GM21737 (cell line): Measurements from ENCODE around the gene PRIM1.
A peak's percentile ranks its signal among the peaks of the same experiment; 100 is the strongest.
"Not testable (repeated sequence)": the region's sequence is repeated elsewhere in the genome, so short reads cannot be mapped to it uniquely, and the experiment has no call there.

Source experiments
- ATAC-seq: cut with Tn5 transposase; IDR thresholded peaks from one replicate; pipeline ENCODE4 v1.9.1; 2021; ENCODE audit warnings: mild to moderate bottlenecking, moderate library complexity; ENCODE audit not compliant: unreplicated experiment

The PRIM1 gene

GRCh38 chr12:56718636-56719035 lies 33.5 kb downstream of the PRIM1 start:
- no peak for ATAC-seq

GRCh38 chr12:56718149-56718548 lies 34.0 kb downstream of the PRIM1 start:
- ATAC-seq, result no peak

- ATAC-seq, result no peak
Measured at GRCh38 chr12:56716933-56717880, 34.9 kb downstream of the PRIM1 start.

GRCh38 chr12:56716458-56716857 lies 35.7 kb downstream of the PRIM1 start:
- no peak for ATAC-seq

- no peak for ATAC-seq
Measured at GRCh38 chr12:56715798-56716197, 36.3 kb downstream of the PRIM1 start.

GRCh38 chr12:56714431-56714929 lies 37.6 kb downstream of the PRIM1 start:
- no peak for ATAC-seq

GRCh38 chr12:56713345-56713744 lies 38.8 kb downstream of the PRIM1 start:
- ATAC-seq, result no peak

GRCh38 chr12:56709759-56710376 lies 42.3 kb downstream of the PRIM1 start:
- no peak for ATAC-seq

- ATAC-seq, result not testable (repeated sequence)
Measured at GRCh38 chr12:56704522-56704921, 47.6 kb downstream of the PRIM1 start.

GRCh38 chr12:56699020-56699661 lies 53.0 kb downstream of the PRIM1 start:
- no peak for ATAC-seq

- ATAC-seq, result no peak
Measured at GRCh38 chr12:56695327-56696101, 56.6 kb downstream of the PRIM1 start.

- no peak for ATAC-seq
Measured at GRCh38 chr12:56694161-56694560, 58.0 kb downstream of the PRIM1 start.

- ATAC-seq, result no peak
Measured at GRCh38 chr12:56688846-56689109, 63.3 kb downstream of the PRIM1 start.

- peak; percentile 59 for ATAC-seq
Measured at GRCh38 chr12:56688129-56688845, 63.8 kb downstream of the PRIM1 start, which contains the start of gene PTGES3. Gene PTGES3, minus strand, starts transcription at chr12:56688284. Its CDS starts 285 bp downstream, at chr12:56687999.

- peak; percentile 6 for ATAC-seq
Measured at GRCh38 chr12:56687223-56688128, 64.6 kb downstream of the PRIM1 start.

- ATAC-seq, result no peak
Measured at GRCh38 chr12:56684745-56685359, 67.3 kb downstream of the PRIM1 start.

GRCh38 chr12:56682323-56682722 lies 69.8 kb downstream of the PRIM1 start:
- no peak for ATAC-seq
